DMS 273 treated with DMSO at 0.1 percent for 48 hours (cell line): ENCODE measurements around the gene DUS1L.

ENCODE experiments used
- DNase-seq: peaks from one replicate; lab custom pipeline; 2025; lab: John Stamatoyannopoulos, UW

The DUS1L gene

GRCh38 chr17:82076018-82076784 lies 10.6 kb upstream of the DUS1L start:
- no peak for DNase-seq

- no peak for DNase-seq
Observed at GRCh38 chr17:82073446-82073845, 7.8 kb upstream of the DUS1L start.

DNA sequence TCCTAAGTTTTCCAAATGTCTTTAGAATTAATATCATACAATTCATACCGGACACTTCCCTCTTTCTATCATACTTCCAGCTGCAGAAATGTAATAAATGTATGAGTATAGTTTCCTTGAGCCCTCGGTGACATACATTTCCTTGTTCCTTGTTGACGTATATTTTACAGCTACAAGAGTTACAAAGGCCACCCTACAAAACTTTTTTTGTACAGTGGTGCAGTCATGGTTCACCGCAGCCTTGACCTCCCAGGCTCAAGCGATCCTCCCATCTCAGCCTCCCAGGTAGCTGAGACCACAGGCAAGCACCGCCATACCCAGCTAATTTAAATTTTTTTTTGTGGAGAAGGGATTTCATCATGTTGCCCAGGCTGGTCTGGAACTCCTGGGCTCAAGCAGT lies 7.2 kb upstream of the DUS1L start:
- DNase-seq: no peak

DNA sequence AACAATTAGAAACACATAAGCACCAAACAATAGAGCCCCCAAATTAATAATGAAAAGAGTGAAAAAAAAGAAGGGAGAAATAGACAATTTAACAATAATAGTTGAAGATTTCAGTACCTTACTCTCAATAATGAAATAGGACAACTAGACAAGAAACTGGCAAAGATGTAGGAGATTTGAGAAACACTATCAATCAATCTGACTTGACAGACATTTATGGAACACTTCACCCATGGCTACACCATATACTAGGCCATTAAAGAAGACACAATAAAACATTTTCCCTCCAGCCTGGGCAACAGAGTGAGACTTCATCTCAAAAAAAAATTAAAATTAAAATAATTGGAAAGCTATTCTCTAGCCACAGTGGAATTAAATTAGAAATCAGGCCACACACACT lies 5.0 kb upstream of the DUS1L start:
- DNase-seq: no peak

DNA sequence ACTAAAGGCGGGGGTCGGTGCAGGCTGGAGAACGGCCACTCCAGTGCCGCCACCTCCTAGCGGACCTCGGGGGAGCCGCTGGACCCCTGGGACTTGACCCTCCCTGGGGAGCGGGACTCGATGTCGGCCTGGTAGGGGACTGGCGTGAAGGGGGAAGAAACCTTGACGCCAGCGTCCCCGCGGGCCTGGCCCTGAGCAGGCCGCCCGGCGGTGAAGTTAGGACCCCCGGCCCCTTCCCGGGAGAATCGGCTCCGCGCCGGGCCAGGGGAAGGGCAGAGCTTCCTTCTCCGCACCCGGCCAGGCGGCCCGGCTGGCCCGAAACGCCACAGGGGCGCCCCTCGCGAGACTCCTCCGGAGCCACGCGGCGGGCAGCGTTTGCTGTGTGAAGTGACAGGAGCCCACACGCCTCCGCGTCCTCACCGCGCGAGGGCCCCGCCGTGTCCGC lies 389 bp downstream of the DUS1L start:
- DNase-seq: no peak

DNA sequence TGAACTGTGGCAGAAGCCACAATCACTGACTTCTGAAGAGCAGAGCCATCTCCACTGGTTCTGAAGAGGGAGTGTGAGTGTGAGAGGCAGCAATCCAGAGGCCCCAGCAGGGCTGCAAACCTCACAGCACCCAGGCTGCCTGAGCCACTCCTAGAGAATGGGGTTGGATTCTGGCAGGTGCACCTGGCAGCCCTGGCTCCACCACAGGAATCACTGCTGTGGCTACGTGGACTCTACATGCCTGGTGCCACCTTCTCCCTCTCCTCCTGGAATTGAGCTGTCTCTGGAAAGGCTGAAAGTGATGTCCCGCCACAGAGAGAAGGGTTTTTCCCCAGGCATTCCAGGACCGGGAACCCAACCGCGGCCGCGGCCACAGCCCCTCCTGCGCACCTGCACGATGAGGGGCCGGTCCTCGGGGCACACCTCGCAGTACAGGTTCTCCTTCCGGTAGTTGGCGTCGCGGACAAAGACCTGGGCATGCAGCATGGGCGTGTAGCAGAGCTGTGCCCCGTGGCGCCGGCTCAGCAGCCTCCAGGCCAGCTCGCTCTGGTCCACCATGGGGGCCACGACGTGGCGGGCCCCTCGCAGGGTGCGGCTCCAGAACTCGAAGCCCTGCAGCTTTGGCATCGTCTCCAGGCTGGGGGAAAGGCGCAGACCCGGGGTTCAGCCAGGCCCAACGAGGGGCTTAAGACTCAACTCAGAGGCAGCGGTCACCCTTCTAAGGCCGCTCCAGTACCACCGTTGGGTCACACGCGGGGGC lies 991 bp downstream of the DUS1L start:
- no peak for DNase-seq

DNA sequence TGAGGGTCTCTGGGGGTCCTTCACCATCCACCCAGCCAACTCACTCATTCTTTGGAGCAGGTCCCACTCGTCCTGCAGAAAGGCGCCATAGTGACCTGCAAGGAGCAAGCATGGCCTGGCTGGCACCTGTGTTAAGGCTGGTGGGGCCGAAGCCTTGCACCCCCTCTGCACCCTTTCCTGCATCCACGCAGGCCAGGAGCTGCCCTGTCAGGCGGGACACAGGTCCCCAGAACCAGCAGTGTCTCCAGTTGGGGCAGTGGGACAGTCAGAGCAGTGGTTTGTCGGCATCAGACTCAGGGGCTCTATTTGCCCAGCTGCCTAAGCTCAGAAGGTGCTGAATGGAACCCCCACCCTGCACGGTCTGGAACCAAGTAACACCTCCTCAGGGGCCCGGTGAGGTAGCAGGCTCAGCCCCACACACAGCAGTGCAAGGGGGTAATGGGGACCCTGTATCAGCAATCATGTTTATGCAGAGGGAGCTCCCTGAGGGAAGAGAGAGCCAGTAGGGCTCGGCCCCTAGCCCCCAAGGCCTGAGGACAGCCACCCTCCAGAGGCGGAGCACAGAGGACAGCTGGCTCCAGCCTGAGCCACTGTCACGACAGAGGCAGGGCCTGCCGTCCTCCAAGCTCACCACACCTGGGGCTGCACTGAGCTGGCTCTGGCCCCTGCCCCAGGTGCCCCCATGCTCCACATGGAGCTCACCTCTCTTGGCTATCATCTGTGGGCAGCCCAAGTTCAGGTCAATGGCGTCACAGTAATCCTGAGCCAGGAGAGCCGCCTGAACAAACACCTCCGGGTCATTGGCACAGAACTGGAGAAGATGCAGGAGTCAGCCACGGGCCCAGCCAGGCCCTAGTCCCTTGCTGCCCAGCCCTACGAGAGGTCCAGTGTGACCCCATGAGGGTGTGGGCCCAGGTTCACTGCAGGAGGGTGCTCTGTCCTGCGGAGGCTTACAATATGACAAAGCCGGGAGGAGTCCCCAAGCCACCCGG lies 1.9 kb downstream of the DUS1L start:
- no peak for DNase-seq

- no peak for DNase-seq
Observed at GRCh38 chr17:82062984-82063368, 2.6 kb downstream of the DUS1L start.

DNA sequence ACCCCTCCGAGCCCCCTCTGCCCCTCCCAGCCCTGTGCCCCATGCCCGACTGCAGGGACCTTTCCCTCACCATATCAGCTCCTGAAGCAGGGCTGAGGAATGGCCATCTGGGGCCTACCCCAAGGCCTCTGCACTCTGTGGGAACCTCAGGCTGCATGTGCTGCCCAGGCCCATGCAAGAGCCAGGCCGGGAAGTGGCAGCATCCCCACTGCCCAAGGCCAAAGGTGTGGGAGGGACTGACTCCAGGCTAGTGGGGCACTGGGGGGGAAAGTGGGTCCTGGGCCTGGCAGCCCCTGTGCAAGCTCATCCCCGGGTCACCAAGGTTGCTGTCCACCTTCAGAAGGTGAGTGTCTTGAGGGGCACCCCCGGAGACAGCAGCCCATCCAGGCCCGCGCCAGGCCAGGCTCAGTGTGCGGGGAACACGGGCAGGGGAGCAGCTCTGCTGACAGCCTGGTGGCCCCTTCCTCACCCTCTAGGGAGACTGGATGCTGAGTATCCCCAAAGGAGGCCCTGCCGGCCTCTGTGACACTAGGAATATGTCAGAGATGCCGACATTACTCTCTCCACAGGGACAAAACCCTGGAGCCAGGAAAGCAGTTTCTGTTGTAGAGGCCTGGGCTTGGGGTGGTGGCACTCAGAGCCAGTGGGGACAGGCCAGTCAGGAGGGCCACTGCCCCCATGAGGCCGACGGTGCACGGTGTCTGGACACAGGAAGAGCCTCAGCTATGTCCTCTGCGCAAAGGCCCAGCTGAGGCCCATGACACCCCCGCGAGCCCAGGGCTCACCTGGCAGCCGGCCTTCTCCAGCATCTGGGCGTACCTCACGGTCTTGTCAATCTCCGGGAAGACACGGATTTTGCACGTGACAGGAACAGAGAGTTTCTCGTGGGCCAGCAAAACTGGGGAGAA lies 3.3 kb downstream of the DUS1L start:
- DNase-seq: no peak

DNA sequence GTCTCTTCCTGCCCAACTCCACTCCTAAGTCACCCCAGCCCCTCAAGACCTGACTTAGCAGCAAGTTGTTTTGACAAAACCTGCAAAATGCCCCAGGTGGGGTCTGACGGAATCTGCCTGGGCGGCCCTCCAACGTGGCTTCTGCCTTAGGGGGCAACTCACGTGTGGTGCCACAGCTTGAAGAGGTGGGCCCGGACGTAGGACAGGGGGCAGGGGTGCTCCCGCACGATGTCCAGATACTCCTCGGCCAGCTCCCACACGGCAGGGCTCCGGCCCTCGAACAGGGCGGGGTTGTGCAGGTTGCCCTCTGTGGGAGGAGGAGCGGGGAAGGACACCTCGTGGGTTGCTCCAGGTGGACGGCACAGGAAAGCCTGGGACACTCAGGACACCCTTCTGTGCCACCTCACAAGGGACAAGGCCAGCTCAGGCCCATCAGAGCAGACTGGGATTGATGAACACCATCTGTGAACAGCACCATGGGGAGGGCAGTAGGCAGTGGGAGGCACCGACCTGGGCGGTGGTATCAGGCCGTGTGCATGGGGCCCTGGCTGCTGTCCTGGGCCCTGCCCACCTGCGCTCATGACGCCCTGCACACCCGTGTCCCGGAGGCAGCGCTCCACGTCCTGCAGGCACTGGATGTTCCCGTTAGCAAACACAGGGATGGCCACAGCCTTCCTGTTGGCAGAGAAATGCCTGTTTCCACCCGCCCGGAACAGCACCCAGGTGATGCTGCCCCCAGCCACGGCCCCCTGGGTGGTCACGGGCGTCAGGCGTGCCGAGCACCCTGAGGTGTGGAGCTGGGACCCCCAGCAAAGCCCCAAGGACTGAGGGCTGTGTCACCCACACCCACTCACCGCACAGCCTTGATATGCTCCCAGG lies 4.3 kb downstream of the DUS1L start:
- DNase-seq: no peak

DNA sequence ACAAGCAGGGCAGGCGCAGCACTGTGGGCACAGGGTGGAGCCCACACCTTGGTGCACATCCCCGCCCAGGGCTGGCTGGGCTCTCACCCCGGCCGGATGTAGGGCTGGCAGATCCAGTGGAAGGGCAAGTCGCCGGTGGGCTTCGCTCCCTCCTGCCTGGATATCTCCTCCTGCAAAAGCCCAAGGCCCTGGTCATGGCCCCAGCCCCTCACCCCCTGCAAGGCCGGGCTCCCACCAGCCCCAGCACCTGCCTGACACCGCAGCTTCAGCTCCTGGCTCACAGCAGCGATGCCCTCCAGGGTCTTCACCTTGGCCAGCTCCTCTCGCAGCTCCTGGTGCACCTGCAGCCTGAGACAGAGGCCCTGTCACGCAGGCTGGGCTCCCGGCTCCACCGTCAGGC lies 5.0 kb downstream of the DUS1L start:
- DNase-seq: no peak

DNA sequence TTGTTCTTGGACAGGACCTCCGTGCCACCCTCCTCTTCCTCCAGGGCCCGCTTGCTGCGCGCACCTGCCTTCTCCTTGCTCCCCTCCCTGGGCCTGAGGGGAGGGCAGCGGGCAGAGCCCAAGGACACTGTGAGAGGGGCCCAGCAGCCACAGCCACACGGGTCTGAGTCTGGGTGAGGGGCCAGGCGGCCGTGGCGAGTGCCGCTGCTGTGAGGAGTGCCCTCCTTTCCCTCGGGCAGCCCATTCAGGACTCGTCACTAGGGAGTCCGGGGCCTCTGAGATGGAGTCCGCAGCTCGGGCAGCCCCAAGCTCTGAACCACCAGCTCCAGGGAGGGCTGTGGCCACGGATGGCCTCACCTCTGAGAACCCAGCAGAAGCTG lies 5.6 kb downstream of the DUS1L start:
- DNase-seq: no peak

- DNase-seq: peak; percentile 36
Observed at GRCh38 chr17:82059272-82060000, 6.2 kb downstream of the DUS1L start.

DNA sequence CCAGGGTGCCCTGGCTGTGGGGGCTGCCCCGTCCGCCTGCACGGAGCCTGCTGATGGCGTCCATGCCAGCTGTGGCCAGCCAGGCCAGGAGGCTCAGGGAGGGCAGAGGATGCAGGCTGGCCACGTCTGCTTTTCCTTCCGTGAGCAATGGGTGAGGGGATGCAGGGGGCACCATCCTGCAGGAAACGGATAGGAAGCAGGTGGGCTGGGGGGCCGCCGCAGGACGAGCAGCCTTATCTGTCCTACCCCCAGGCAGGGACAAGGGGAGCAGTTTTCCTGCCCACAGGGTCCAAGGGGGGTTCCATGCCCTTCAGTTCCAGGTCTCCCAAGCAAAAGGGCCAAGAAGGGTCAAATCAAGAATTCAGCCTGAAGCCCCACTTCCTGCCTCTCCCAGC lies 6.8 kb downstream of the DUS1L start:
- no peak for DNase-seq

- no peak for DNase-seq
Observed at GRCh38 chr17:82058230-82058854, 7.3 kb downstream of the DUS1L start.

- DNase-seq: no peak
Observed at GRCh38 chr17:82056729-82057621, 8.6 kb downstream of the DUS1L start.

GRCh38 chr17:82055965-82056728 lies 9.5 kb downstream of the DUS1L start:
- DNase-seq: no peak
